DMS53 (cell line): ENCODE results near the gene PAQR6.

Experiments
- DNase-seq: peaks from one replicate; lab custom pipeline; 2025; lab: John Stamatoyannopoulos, UW

PAQR6 gene

DNA sequence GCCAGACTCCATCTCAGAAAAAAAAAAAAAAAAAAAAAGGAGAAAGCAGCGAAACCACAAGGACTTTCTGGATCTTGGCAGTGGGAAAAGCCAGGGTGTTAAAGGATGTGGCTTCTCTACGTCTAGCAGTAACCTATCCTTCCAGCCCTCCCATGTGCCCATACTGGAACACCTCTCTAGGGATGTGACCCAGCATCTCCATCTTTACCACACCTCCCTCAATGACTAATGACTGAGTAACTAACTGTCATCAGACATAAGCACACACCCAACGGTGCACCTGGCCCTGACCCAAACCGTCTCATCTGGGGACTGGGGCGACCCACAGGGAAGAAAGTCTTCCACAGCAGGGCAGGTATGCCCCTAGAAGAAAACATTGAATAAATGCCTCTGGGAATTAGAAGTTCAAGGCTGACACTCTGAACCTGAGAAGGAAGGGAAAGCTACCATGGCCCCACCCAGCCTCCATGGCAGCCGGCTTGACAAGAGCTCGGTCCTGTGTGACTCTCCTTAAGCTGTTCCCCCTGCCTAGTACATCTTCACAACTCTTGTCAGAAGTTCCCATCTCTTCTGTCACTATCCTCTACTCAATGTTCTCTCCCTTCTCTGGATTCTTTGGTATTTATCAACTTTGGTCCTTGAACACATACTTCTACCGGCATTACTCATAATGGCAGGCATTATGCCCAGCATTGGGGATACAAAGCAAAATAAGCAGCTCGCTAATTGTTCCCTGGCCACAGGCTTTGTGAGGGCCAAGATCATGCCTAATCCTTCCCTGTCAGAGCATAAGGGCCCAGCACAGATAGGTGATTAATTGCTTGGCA, 14.8 kb upstream of the PAQR6 start:
- no peak for DNase-seq

DNA sequence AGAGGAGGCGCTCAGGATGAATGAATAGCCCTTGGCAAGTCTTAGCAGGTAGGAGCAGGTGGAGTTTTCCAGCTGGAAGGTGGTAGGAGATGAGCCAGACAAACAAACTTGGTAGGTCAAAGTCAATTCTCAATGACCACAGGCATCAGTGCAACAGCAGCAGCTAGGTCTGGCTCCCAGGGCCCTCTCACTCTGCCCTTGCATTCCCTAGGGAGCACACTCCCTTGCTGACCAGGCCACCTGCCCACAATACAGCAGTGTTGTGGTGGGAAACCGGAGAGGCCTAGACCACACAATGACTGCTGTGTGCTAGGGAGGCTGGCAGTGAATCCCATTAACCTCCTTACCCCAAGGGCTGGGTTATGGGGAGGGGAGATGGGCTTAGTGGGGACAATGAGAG, 13.0 kb upstream of the PAQR6 start:
- DNase-seq: no peak

DNA sequence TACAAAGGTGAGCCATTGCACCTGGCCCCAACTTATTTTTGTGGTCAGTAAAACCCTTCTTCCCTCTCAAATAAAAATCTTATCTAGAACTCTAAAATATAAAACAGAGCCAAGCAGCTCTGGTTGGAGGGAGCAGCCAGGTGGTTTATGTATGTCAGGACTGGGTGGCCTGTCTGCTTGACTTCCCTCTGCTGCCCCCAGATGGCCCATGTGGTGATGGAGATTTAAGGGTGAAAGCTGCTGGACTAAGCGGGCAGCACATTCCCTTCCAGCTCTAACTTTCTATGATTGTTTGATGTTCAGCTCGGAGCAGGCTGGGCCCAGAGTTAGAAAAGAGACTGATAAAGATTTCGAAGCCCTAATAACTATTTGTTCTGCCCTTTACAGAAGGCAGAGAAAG, 11.9 kb upstream of the PAQR6 start:
- DNase-seq: no peak

DNA sequence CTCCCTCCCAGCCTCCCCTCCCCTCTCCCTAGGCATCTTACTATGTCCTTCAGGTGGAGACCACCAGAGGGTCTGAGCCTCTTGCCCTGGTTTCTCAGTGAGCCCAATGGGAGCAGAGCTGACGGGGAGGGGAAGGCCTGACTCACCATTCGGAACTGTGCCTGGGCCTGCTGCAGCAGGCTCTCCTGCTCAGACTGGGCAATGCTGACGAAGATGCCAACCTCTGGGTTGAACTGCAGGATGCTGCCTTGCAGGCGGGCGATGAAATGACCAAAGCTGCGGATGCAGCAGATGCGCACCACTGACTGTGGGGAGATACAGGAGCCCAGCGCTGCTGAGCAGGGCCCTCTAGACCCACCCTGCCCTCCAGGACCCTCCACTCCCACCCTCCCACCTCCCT, 11.0 kb upstream of the PAQR6 start:
- DNase-seq: no peak

DNA sequence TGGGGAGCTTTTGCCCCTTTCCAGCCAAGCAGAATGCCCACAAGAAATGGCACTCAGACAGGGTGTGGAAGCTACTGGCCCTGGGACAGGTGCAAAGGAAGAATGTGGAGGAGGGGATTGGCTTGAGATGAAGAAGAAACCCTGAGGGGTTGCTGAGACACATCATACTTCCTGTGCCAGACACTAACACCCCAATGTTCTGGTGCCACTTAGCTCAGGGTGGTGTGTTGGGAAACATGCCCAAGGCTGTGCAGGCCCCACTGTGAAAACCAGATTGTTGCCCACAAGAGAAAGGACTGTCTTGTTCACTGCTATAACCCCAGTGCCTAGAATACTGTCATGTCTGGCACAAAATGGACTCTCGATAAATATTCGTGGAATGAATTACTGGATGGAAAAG, 9.9 kb upstream of the PAQR6 start:
- no peak for DNase-seq

GRCh38 chr1:156253634-156254033, 5.8 kb upstream of the PAQR6 start:
- DNase-seq: no peak

DNA sequence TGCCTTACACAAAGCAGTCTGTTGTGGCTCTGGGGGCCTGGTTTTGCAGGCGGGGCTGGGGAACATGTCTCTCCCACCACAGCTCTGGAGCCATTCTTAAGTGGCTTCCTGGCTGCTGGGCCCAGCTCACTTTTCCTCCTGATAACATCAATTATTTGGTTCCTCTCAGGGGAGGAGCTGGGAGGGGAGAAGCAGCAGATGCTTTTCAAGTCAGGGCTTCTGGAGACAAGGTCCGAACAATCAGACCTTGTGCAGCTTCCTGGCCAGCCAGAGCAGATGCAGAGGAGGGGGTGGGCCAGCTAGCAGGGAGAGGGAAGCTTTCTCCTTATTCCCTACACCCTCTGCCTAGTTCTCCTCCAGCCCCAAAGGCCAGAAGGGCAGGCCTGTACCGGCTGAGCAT, 3.7 kb upstream of the PAQR6 start:
- DNase-seq: no peak

GRCh38 chr1:156249593-156249992, 1.7 kb upstream of the PAQR6 start:
- no peak for DNase-seq

- peak; percentile 64 for DNase-seq
Observed at GRCh38 chr1:156248323-156248683, 447 bp upstream of the PAQR6 start.

- peak; percentile 41 for DNase-seq
Observed at GRCh38 chr1:156246781-156247459, 936 bp downstream of the PAQR6 start.

- DNase-seq: no peak
Observed at GRCh38 chr1:156246241-156246780, 1.5 kb downstream of the PAQR6 start.

DNA sequence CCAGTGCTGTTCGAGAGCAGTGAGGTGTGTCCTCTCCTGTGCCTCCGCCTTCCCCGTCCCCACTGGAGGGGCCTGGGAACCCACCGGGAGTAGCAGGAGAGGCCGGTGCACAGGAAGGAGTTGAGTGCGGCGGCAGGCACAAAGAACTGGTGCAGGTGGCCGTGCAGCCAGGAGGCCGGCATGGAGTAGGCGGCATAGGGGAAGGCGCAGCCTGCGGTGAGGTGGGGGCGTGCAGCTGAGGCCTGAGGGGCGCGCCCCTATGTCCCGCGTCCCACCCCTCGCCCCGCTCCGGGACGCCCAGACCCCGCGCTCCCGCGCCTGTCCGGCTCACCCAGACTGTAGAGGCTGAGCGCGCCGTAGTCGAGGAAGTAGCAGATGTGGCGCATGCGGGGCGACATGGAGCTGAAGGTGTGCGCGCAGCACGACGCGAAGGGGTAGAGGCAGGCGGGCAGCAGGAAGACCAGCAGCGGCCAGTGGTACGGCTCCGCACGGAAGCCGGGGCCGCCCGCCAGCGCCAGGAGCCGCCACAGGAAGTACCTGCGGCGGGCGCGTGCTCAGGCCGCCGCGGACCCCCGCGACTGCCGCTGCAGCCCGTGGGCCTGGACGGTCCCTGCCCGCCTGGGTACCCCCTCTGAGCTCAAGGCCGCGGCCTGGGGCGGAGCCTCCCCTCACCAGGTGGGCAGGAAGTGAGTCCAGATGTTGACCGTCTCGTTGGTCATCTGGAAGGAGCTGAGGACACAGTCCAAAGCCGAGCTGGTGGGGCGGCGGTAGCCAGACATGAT, 2.2 kb downstream of the PAQR6 start:
- DNase-seq: peak; percentile 89

- DNase-seq: no peak
Observed at GRCh38 chr1:156244712-156245111, 3.1 kb downstream of the PAQR6 start.

- peak; percentile 26 for DNase-seq
Observed at GRCh38 chr1:156244126-156244525, 3.7 kb downstream of the PAQR6 start.

DNA sequence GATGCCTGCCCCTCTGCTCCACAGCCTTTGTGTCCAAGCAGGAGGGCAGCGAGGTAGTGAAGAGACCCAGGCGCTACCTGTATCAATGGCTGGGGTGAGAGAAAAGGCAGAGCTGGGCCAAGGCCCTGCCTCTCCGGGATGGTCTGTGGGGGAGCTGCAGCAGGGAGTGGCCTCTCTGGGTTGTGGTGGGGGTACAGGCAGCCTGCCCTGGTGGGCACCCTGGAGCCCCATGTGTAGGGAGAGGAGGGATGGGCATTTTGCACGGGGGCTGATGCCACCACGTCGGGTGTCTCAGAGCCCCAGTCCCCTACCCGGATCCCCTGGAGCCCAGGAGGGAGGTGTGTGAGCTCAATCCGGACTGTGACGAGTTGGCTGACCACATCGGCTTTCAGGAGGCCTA, 5.1 kb downstream of the PAQR6 start:
- DNase-seq: no peak

DNA sequence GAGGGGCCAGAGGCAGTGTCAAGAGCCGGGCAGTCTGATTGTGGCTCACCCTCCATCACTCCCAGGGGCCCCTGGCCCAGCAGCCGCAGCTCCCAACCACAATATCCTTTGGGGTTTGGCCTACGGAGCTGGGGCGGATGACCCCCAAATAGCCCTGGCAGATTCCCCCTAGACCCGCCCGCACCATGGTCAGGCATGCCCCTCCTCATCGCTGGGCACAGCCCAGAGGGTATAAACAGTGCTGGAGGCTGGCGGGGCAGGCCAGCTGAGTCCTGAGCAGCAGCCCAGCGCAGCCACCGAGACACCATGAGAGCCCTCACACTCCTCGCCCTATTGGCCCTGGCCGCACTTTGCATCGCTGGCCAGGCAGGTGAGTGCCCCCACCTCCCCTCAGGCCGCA, 5.9 kb downstream of the PAQR6 start, which contains the start of gene BGLAP:
Gene BGLAP (plus strand): TSS at position 259 of the 400 bp plus-strand sequence. CDS start 48 bp downstream, at position 307.
- no peak for DNase-seq

- DNase-seq: peak; percentile 30
Observed at GRCh38 chr1:156241311-156241811, 6.5 kb downstream of the PAQR6 start.

- no peak for DNase-seq
Observed at GRCh38 chr1:156238248-156238647, 9.6 kb downstream of the PAQR6 start.

DNA sequence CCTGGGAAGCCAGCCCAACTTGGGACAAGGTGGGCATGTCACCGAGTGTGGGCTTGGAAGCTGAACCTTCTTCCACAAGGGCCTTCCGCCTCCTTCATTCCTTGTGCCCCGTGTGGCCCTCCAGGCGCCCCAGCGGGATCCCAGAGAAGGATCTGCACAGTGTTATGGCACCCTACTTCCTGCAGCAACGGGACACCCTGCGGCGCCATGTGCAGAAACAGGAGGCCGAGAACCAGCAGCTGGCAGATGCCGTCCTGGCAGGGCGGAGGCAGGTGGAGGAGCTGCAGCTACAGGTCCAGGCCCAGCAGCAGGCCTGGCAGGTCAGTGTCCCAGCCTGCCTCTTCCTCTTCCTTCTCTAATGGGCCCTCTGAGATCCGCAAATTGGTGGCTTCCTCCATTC, 11.7 kb downstream of the PAQR6 start:
- DNase-seq: peak; percentile 22

- no peak for DNase-seq
Observed at GRCh38 chr1:156233426-156234127, 14.3 kb downstream of the PAQR6 start.

DNA sequence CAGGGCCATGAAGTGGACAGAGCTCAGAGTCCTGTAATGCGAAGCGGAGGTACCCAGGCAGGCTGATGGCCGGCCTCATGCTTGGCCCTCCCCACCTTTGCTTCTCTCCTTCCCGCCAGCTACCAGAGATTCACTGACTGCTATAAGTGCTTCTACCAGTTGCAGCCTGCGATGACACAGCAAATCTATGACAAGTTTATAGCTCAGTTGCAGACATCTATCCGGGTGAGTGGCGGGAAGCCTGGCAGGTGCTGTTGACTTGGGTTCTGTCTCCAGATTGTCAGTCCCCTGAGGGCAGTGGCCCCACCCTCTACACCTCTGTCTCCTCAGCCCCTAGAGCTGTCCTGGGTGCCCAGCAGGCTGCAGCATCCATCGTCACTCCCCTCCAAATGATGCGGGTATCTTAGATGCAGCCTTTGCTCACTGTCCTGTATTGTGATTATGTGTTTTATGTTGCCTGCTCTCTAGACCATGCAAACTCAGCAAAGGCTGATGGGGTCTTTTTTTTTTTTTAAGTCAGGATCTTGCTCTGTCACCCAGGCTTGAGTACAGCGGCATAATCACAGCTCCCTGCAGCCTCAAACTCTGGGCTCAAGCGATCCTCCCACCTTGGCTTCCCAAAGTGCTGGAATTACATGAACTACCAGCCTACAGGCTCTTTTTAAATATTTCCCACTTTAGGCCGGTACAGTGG, 15.5 kb downstream of the PAQR6 start:
- DNase-seq: peak; percentile 48
